SK-N-MC (cell line): Measurements from ENCODE around the gene PNLIPRP3.

Source experiments
- DNase-seq: peaks from one replicate; pipeline ENCODE4 v3.0.0-alpha.2; 2011; ENCODE audit warnings: low read depth, low spot score
- H3K27ac ChIP-seq: fragments of 200-600 bp; sonication (generic); 2 replicates; pipeline ENCODE4 v1.5.1; 2016; ENCODE audit warnings: mixed run types
- H3K36me3 ChIP-seq: fragments of 200-600 bp; sonication (generic); 2 replicates; pipeline ENCODE4 v1.6.1; 2017; ENCODE audit warnings: antibody characterized with exemption, low read length, mixed read lengths; ENCODE audit not compliant: insufficient read depth
- H3K4me3 ChIP-seq: fragments of 200-600 bp; sonication (generic); 2 replicates; pipeline ENCODE4 v1.5.1; 2016
- H3K9ac ChIP-seq: fragments of 200-600 bp; sonication (generic); 2 replicates; pipeline ENCODE4 v1.8.0; 2017; ENCODE audit warnings: mixed run types, mixed read lengths; ENCODE audit not compliant: insufficient read length
- H3K9me3 ChIP-seq: fragments of 200-600 bp; sonication (generic); 2 replicates; pipeline ENCODE4 v1.6.1; 2017; ENCODE audit warnings: low read depth, mild to moderate bottlenecking, antibody characterized with exemption, low read length, moderate library complexity, mixed read lengths
- EZH2 ChIP-seq: fragments of 200-600 bp; sonication (generic); IDR thresholded peaks from one replicate; pipeline ENCODE4 v1.6.1; 2017; ENCODE audit warnings: antibody characterized with exemption
- FOXP2 ChIP-seq: optimal IDR thresholded peaks from 2 replicates; pipeline ENCODE3; 2011; ENCODE audit warnings: mild to moderate bottlenecking, moderate library complexity; ENCODE audit not compliant: insufficient read depth; ENCODE audit errors: extremely low read length, control extremely low read depth
- POLR2AphosphoS5 ChIP-seq: IDR thresholded peaks from 2 replicates; pipeline ENCODE4 v1.6.1; 2012; ENCODE audit warnings: mild to moderate bottlenecking, low read depth, low read length, borderline replicate concordance

PNLIPRP3 gene

GRCh38 chr10:116460219-116460618 is 32.6 kb downstream of the PNLIPRP3 start:
- Histone ChIP-seq H3K9ac (no peak overlapping the region), H3K9me3 (no peaks in the 10 kb centered on the region), H3K4me3 (no peak overlapping the region), H3K36me3 (no peaks in the 10 kb centered on the region), H3K27ac (no peak overlapping the region)
- TF ChIP-seq EZH2 (no peak), POLR2AphosphoS5 (no peak), FOXP2 (no peak)
- no peak for DNase-seq

- Histone ChIP-seq H3K4me3 (no peak overlapping the region), H3K36me3 (no peaks in the 10 kb centered on the region), H3K9ac (no peak overlapping the region), H3K27ac (no peak overlapping the region), H3K9me3 (no peaks in the 10 kb centered on the region)
- TF ChIP-seq POLR2AphosphoS5, result no peak
- no peak for TF ChIP-seq FOXP2
- TF ChIP-seq EZH2, result no peak
- DNase-seq, result no peak
These were observed 34.0 kb downstream of the PNLIPRP3 start for GRCh38 chr10:116461680-116462079.

- H3K27ac ChIP-seq, result no peak overlapping the region
- no peaks in the 10 kb centered on the region for H3K9me3 ChIP-seq
- DNase-seq, result no peak
- H3K36me3 ChIP-seq, result no peaks in the 10 kb centered on the region
- TF ChIP-seq POLR2AphosphoS5 (no peak), FOXP2 (no peak), EZH2 (no peak)
- H3K9ac ChIP-seq, result no peak overlapping the region
- no peak overlapping the region for H3K4me3 ChIP-seq
These were observed 36.6 kb downstream of the PNLIPRP3 start for GRCh38 chr10:116464257-116464656.

GRCh38 chr10:116465546-116465945 is 37.9 kb downstream of the PNLIPRP3 start:
- Histone ChIP-seq H3K4me3 (no peak overlapping the region), H3K36me3 (no peaks in the 10 kb centered on the region), H3K9ac (no peak overlapping the region), H3K27ac (no peak overlapping the region), H3K9me3 (no peaks in the 10 kb centered on the region)
- DNase-seq, result no peak
- TF ChIP-seq EZH2, result no peak

- no peak overlapping the region for H3K4me3 ChIP-seq
- H3K27ac ChIP-seq, result no peak overlapping the region
- H3K9me3 ChIP-seq, result no peaks in the 10 kb centered on the region
- DNase-seq, result no peak
- no peak overlapping the region for H3K9ac ChIP-seq
- TF ChIP-seq POLR2AphosphoS5 (no peak), FOXP2 (no peak), EZH2 (no peak)
- H3K36me3 ChIP-seq, result no peaks in the 10 kb centered on the region
These were observed 39.2 kb downstream of the PNLIPRP3 start for GRCh38 chr10:116466715-116467422.

GRCh38 chr10:116469437-116469836 is 41.8 kb downstream of the PNLIPRP3 start:
- H3K4me3 ChIP-seq, result no peak overlapping the region
- H3K9ac ChIP-seq, result no peak overlapping the region
- TF ChIP-seq EZH2 (no peak), FOXP2 (no peak), POLR2AphosphoS5 (no peak)
- no peak overlapping the region for H3K27ac ChIP-seq
- no peaks in the 10 kb centered on the region for H3K9me3 ChIP-seq
- H3K36me3 ChIP-seq, result no peaks in the 10 kb centered on the region
- DNase-seq, result no peak

GRCh38 chr10:116470071-116470470 is 42.4 kb downstream of the PNLIPRP3 start:
- no peaks in the 10 kb centered on the region for H3K9me3 ChIP-seq
- no peak for TF ChIP-seq POLR2AphosphoS5
- TF ChIP-seq EZH2, result no peak
- no peak for TF ChIP-seq FOXP2
- no peak overlapping the region for H3K9ac ChIP-seq
- H3K4me3 ChIP-seq, result no peak overlapping the region
- no peak overlapping the region for H3K27ac ChIP-seq
- DNase-seq, result no peak
- H3K36me3 ChIP-seq, result no peaks in the 10 kb centered on the region

GRCh38 chr10:116470768-116471415 is 43.2 kb downstream of the PNLIPRP3 start:
- Histone ChIP-seq H3K9ac (no peak overlapping the region), H3K9me3 (no peaks in the 10 kb centered on the region), H3K36me3 (no peaks in the 10 kb centered on the region), H3K4me3 (no peak overlapping the region), H3K27ac (no peak overlapping the region)
- DNase-seq, result no peak
- TF ChIP-seq POLR2AphosphoS5, result no peak
- TF ChIP-seq FOXP2, result no peak
- no peak for TF ChIP-seq EZH2
